Choroid plexus epithelial cell (primary cell): ENCODE results near the gene PITX3.

Experiments used
- DNase-seq: peaks from one replicate; pipeline ENCODE4 v3.0.0-alpha.2; 2010; ENCODE audit warnings: low read depth
- H3K4me3 ChIP-seq: 2 replicates; pipeline ENCODE4 v1.5.1; 2011; ENCODE audit warnings: low read depth, mild to moderate bottlenecking, control low read depth, low read length, moderate library complexity
- TF ChIP-seq, protein P1 (sequence below): conservative IDR thresholded peaks from 2 replicates; pipeline ENCODE4 v1.5.1; 2011; ENCODE audit warnings: low read depth, mild to moderate bottlenecking, control low read depth, inconsistent platforms, low read length, moderate library complexity

PITX3 gene

DNA sequence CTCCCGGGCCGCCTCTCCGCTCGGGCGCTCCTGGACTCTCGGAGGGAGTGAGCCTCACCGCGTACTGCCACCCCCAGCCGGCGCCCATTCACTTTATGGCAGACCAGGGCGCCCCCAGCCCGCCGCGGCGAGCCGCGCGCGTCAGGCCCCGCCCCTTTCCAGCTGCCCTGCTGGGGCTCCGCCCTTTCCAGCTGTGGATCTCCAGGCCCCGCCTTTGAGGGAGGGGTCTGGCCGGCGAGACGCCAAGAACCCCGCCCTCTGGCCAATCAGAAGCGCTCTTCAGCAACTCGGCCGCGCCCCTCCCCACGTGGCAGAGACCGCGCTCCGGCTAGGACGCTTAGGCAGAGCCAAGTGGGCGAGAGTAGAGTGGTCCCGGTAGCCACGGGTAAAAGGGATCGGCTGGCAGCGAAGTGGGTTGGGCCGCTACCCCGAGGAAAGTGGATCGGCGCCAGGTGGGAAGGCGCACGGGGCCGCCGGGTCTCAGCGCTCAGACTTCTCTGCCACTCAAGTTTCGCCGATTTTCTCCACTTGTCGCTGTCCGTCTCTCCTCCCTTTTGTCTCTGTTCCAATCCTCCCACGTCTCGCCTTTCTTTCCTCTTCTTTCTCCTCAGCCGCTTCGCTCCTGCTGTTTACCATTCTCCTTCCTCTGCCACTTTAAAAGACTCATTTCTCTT lies at the start of gene PITX3:
Gene PITX3 (minus strand): TSS at position 69 of the 674 bp plus-strand sequence. CDS start 9,432 bp downstream, outside the sequence.
- TF ChIP-seq, protein P1, sequence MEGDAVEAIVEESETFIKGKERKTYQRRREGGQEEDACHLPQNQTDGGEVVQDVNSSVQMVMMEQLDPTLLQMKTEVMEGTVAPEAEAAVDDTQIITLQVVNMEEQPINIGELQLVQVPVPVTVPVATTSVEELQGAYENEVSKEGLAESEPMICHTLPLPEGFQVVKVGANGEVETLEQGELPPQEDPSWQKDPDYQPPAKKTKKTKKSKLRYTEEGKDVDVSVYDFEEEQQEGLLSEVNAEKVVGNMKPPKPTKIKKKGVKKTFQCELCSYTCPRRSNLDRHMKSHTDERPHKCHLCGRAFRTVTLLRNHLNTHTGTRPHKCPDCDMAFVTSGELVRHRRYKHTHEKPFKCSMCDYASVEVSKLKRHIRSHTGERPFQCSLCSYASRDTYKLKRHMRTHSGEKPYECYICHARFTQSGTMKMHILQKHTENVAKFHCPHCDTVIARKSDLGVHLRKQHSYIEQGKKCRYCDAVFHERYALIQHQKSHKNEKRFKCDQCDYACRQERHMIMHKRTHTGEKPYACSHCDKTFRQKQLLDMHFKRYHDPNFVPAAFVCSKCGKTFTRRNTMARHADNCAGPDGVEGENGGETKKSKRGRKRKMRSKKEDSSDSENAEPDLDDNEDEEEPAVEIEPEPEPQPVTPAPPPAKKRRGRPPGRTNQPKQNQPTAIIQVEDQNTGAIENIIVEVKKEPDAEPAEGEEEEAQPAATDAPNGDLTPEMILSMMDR: no peak
- peak; percentile 94 for DNase-seq
- peak within 1 kb of the TSS; percentile 72 for H3K4me3 ChIP-seq

DNA sequence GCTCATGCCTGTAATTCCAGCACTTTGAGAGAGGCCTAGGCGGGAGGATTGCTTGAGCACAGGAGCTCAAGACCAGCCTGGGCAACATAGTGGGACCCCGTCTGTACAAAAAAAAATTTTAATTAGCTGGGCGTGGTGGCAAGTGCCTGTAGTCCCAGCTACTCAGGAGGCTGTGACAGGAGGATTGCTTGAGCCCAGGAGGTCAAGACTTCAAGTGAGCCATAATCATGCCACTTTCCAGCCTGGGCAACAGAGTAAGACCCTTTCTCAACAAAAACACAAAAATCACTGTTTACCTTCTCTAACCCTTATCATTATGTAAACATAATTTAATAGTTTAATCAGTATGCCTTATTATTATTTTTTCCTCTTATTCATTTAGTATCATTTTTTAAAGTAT lies 48.5 kb upstream of the PITX3 start:
- H3K4me3 ChIP-seq: no peak overlapping the region
- TF ChIP-seq, protein P1: no peak
- DNase-seq: no peak

DNA sequence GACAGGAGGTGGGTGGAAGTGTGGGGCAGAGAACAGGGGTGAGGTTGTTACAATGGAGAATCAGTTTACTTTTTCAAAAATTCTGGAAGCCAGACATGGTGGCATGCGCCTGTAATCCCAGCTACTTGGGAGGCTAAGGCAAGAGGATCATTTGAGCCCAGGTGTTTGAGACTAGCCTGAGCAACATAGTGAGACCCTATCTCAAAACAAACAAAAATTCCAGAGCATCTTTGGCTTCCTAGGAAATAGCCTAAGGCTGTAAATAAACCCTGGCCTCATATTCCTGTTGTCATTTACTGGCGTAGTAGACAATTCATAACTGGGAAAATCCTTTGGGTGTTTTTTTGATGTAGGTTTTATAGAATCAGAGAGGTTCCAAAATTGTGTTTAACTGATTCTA lies 48.0 kb upstream of the PITX3 start:
- no peak for DNase-seq
- TF ChIP-seq, protein P1: no peak
- no peak overlapping the region for H3K4me3 ChIP-seq

DNA sequence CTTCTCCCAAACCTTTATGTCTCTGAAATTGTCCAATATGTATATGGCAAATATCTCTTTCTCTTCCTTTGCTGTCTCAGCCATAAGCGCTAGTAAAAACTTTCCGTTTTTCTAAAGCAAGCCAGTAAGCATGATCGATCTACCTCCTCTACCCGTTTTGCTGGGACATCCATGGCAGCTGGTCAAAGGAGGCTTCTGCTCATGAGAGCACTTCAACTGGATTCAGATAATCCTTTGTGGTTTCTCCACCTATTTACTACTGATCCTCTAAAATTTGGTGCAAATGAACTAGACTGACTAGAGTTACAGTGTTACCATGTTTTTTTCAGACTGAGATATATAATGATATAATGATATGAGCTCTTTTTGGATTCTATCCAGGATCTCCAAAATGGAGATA lies 46.7 kb upstream of the PITX3 start:
- H3K4me3 ChIP-seq: no peak overlapping the region
- DNase-seq: no peak
- TF ChIP-seq, protein P1: no peak

DNA sequence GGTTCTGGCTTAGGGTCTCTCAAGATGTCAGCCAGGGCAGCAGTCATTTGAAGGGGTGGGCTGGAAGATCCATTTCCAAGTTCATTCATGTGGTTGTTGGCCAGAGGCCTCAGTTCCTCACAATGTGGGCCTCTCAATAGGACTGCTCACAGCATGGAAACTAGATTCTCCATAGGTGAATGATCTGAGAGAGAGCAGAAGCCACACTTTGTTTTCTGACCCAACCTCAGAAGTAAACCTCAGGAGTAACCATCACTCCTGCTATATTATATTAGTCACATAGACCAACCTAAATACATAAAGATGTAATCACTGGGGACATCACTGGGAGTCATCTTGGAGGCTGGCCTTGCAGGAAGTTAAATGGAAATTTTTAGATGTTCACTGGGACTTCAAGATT lies 46.2 kb upstream of the PITX3 start:
- H3K4me3 ChIP-seq: no peak overlapping the region
- no peak for DNase-seq
- TF ChIP-seq, protein P1: no peak

DNA sequence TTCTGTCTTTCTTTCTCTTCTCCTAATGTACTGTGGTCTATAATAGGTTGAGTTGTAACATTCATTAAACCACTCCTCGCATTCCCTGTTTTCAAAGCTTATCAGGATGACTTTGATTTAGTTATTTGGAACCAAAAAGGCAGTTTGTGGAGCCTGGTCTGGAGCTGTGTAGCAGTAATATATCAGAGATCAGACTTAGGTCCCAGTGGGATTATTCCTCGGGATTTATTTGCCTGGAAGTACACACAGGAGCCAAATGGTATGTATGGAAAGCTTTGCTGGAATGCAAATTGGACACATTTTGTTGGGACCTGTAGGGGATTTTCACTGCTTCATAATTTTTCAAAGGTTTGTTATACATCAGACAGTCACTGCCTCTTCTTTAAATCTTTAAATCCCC lies 44.9 kb upstream of the PITX3 start:
- TF ChIP-seq, protein P1: no peak
- DNase-seq: no peak

DNA sequence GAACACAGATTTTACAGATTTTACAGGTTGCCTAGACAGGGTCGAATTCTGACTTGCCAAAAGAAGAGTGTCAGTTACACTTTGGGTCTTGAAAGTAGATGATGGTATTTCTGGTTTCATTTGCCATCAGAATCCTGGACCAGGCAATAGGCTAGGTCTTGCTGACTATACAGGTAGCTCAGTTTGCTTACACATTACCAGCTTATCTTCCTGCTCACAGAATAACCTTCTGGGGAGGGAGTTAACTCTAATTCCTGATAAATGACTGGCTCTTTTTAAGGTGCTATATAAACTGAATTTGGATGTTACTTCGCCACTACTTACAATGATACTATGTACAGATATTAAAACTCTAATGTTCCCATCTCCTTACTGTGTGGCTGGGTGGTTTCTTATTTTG lies 43.8 kb upstream of the PITX3 start:
- TF ChIP-seq, protein P1: no peak
- H3K4me3 ChIP-seq: no peak overlapping the region
- no peak for DNase-seq

More for the DNA sequence above, 44.9 kb upstream of the PITX3 start:
- H3K4me3 ChIP-seq: no peak overlapping the region
